GM19468 (cell line): ENCODE measurements around the gene CARD18.

Experiments
- ATAC-seq: cut with Tn5 transposase; IDR thresholded peaks from one replicate; pipeline ENCODE4 v1.9.1; 2021; ENCODE audit warnings: mild to moderate bottlenecking, moderate library complexity, moderate number of reproducible peaks; ENCODE audit not compliant: unreplicated experiment; ENCODE audit errors: extremely low read depth

CARD18 gene

DNA sequence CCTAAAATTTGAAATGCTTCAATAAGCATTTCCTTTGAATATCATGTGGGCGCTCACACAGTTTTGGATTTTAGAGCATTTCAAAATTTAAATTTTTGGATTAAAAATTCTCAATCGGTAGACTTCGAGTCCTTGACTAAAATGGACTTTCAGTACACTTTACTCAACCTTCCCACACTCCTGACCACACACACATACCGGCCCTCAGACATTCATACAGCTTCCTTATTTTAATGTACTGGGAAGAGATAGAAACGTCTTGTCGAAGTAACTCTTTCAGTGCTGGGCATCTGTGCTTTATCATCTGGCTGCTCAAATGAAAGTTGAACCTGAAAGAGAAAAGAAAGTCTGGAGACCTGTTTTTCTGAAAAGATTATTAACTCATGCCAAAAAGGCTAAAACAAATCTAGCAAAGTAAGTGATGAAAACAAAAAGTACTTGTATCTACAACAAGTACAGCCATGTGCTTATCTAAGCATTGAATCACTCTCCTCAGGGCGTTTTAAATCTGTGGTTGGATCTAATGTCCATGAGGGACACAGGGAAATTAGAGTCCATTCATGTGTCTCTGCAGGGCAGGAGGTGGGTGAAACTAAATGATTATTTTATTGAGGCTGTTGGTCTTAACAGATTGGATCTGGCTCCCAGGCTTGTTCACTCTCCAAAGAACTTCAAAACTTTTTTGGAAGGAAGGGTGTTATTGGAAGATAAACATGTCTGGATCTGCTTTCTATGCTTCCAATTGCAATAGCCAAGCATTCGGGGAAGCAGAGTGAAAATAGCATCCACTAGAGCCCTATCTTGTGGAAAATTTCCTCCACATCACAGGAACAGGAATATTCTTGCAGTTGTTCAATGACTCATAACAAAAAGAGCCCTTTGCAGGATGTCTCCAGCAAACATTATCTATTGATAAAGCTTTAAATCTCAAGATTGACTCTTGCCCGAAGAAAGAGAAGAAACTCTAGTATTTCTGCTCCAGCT lies 47.0 kb downstream of the CARD18 start:
- no peak for ATAC-seq
